Measurements from ENCODE around the gene CDK5. TPM values are rescaled to one million over a fixed set of nuclear protein-coding genes. Genes with fewer than 3 reads are reported as not detected.

Gene CDK5
- total and polyA plus RNA-seq, 2 of the 13 experiments (the other 11 are each of a cell fraction or from before 2014, with no cell fraction given): 16.4 to 21.3 TPM

- no peak for TF ChIP-seq ZSCAN12 (CRISPR knock-in tag; IDR thresholded peaks at IDR 0.05)
- no peak for TF ChIP-seq ZNF724P (CRISPR knock-in tag; IDR thresholded peaks at IDR 0.05; ENCODE audit: borderline replicate concordance)
- TF ChIP-seq MYC (CRISPR knock-in tag; IDR thresholded peaks at IDR 0.05; ENCODE audit: borderline replicate concordance): no peak
- TF ChIP-seq HMGXB3 (CRISPR knock-in tag; IDR thresholded peaks at IDR 0.05; ENCODE audit: borderline replicate concordance): no peak
- TF ChIP-seq NFKBIZ (CRISPR knock-in tag; IDR thresholded peaks at IDR 0.05): no peak
- TF ChIP-seq RNF219 (CRISPR knock-in tag; IDR thresholded peaks at IDR 0.05): no peak
- TF ChIP-seq RCOR2 (CRISPR knock-in tag; IDR thresholded peaks at IDR 0.05): no peak
- TF ChIP-seq SRY (CRISPR knock-in tag; IDR thresholded peaks at IDR 0.05): no peak
- TF ChIP-seq, protein P1, sequence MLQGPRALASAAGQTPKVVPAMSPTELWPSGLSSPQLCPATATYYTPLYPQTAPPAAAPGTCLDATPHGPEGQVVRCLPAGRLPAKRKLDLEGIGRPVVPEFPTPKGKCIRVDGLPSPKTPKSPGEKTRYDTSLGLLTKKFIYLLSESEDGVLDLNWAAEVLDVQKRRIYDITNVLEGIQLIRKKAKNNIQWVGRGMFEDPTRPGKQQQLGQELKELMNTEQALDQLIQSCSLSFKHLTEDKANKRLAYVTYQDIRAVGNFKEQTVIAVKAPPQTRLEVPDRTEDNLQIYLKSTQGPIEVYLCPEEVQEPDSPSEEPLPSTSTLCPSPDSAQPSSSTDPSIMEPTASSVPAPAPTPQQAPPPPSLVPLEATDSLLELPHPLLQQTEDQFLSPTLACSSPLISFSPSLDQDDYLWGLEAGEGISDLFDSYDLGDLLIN (CRISPR knock-in tag; IDR thresholded peaks at IDR 0.05; ENCODE audit: borderline replicate concordance): no peak
- no peak for TF ChIP-seq ATF7-NPFF (CRISPR knock-in tag; IDR thresholded peaks at IDR 0.05; ENCODE audit: low read depth)
These were observed 32.4 kb upstream of the CDK5 start (continued) for GRCh38 chr7:151089893-151090730.

Data from HepG2 (cell line).